KG1 (cell line): Measurements from ENCODE around the gene SLC22A14.
A peak's percentile ranks its signal among the peaks of the same experiment; 100 is the strongest.
"Not testable (repeated sequence)": the region's sequence is repeated elsewhere in the genome, so short reads cannot be mapped to it uniquely, and the experiment has no call there.

ENCODE experiments used
- DNase-seq: peaks from one replicate; lab custom pipeline; 2025; lab: John Stamatoyannopoulos, UW

SLC22A14 gene, protein sequence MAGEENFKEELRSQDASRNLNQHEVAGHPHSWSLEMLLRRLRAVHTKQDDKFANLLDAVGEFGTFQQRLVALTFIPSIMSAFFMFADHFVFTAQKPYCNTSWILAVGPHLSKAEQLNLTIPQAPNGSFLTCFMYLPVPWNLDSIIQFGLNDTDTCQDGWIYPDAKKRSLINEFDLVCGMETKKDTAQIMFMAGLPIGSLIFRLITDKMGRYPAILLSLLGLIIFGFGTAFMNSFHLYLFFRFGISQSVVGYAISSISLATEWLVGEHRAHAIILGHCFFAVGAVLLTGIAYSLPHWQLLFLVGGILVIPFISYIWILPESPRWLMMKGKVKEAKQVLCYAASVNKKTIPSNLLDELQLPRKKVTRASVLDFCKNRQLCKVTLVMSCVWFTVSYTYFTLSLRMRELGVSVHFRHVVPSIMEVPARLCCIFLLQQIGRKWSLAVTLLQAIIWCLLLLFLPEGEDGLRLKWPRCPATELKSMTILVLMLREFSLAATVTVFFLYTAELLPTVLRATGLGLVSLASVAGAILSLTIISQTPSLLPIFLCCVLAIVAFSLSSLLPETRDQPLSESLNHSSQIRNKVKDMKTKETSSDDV

DNA sequence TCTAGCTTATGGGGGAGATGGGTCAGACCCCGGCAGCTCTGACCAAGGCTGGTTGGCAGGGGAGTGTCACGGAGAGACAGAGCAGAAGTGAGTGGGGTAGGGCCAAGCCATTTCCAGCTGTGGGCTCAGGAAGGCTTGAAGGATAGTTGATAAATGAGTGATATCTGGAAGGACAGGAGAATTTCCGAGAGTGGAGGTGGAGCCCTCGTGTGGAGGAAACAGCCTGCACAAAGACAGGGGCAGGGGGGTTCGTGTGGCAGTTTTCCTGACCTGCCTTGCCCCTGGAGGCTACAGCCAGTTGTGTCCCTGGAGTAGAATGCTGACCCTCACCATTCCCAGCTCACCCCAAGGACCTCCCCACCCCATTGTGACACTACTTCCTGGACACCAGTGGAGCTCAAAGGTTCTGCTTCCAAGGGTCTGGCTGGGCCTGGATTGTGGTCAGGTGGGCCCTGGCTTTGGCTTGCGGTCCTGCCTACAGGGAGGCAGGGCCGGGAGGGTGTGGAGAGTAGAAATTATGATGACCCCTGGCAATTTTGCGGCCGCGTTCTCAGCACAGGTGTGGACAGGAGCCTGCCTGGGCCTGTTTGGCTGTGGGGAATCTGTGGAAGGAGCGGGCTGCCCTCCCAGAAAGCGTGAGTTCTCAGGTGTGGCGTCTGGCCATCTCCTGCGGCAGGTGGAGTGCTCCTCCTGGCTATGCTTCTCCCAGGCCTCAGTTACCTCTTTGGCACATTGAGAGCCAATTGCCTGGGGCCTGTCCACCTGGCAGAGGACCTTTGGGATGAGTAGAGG is at the start of gene SLC22A14:
TSS of gene SLC22A14 (plus strand) at position 400 of the 792 bp plus-strand sequence. CDS start 23,733 bp downstream, outside the sequence.
- no peak for DNase-seq

DNA sequence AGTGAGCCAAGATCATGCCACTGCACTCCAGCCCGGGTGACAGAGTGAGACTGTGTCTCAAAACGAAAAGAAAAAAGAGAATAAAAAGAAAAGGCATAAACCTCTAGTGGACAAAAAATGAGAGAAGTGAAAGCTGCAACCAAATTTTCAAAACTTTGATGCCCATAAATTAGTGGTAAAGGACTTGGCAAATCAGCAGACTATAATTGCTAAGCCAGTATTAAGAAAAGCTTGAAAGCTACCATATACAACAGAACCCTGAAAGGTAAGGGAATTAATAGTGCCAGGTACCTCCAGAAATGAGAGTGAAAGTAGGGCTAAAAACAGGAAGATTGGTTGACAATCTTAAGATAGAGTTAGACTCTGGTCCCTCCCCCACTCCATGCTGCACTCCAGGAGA is 49.4 kb upstream of the SLC22A14 start:
- DNase-seq = no peak

DNA sequence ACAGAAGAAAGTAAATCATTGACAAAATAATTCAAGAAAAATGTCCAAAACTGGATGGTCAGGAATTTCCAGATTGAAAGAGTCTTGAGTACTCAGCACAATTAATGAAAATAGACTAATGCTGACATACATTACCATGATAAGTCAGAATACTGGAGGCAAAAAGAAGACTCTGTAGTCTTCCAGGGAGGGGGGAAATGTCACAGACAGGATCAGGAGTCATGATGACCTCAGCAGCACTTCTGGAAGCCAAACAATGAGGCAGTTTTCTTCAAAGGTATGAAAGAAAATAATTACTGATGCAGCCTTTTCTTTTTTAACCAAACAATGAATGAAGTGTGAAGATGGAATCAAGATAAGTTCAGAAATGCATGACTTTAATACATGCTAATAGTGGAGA is 46.6 kb upstream of the SLC22A14 start:
- no peak for DNase-seq

DNA sequence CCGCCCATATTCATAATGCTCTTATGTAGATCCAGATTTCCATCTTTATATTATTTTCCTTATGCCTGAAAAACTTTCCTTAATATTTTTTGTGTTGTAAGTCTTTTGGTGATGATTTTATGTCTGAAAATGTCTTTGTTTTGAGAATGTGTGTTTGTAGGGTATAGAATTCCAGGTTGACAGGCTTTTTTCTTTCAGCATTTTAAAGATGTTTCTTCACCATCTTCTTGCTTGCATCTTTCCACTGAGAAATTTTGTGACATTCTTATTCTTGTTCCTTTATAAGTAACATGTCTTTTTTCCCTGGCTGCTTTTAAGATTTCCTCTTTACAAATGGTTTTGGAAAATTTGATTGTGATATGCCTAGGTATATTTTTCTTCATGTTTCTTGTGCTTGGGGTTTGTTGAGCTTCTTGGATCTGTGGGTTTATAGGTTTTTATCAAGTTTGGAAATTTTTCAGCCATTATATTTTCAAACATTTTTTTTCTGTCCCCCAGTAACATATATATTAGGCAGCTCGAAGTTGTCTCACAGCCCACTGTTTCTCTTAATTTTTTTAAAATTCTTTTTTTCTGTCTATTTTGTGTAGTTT is 43.6 kb upstream of the SLC22A14 start:
- no peak for DNase-seq

DNA sequence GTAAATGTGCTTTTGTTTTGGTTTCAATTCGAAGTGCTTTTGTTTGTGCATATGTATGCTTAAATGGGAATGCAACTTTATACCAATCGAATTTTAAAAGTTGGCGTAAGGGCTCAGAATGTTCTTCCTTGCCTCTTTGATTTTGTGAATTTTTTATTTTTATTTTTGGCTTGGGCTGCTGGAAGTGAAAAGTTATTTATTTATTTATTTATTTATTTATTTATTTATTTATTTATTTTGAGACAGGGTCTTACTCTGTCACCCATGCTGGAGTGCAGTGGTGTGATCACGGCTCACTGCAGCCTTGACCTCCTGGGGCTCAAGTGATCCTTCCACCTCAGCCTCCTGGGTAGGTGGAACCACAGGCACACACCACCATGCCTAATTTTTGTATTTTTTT is 39.3 kb upstream of the SLC22A14 start:
- not testable (repeated sequence) for DNase-seq

DNA sequence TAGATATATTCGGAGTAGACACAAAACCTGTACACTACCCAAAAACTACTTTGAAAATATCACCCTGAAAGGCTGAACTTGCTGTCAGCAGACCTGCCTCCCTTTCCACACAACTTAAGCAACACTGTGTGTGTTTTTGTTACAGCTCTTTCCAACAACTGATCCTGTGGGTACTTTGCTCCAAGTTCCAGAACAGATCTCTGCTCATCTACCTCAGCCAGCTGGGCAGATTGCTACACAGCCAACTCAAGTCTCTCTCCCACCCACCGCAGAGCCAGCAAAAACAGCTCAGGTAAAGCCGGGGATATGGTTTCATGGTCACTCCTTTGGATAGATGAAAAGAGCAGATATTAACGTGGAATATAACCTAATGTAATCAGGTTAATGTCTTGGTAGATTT is 36.2 kb upstream of the SLC22A14 start:
- DNase-seq = no peak

DNA sequence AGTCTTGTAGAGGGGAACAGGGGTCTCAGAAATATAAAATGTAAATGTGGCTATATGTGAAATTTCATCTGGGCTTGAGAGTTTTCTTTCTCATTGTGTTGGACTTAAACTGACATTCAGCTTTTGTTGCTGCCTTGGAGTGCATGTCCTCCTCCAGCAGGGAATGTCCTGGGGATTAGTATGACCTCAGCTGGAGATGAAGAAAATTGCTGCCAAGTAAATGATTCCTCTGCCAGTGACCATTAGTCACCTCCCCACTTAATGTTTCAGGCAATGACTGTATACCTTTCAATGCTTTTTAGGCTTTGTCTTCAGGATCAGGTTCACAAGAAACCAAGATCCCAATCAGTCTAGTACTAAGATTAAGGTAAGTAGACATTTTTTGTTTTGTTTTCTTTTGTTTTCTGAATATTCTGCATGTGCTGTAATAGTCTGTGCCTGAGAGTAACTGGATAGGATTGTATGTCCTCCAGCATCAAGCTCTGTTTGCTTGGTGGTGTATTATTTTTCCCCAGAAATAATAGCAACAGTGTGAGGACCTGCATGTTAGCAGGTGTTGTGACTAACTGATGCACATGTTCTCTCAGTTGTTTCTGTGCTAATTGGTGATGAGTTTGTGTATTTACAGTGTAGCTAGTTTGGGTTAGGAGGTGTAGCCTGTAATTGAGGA is 34.6 kb upstream of the SLC22A14 start:
- DNase-seq = no peak

DNA sequence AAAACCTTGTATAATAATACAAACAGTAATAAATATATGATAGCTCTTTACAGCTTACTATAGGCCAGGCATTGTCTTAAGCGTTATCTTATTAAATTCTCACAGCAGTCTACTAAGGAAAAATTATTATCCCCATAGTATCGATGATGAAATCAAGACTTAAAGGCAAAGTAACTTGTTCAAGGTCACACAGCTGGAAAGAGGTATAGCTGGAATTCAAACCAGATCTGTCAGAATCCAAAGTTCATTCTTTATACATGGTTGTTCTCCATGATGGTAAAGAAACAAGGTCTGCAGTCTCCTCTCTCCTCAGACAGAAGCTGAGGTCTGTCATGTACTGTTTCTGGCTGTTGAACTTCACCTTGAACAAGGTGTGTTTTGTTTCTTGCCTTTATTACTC is 31.9 kb upstream of the SLC22A14 start:
- no peak for DNase-seq

DNA sequence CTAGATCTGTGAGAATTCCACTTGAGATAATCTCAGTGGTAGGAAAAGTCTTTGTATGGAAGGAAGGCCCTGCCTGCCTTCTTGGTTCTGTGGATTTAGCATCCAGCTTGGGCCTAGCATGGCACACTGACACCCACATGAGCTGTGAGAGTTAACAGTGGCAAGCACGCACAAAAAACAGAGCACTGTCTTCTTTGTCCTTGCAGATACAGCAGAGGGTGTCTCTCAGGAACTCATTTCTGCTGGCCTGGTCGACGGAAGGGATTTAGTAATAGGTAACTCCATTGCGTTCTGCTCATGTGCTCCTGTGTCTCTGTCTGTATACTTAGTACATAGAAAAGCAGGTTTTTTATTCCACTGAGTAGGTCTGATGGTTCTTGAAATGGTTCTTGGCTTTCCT is 30.9 kb upstream of the SLC22A14 start:
- DNase-seq = no peak

DNA sequence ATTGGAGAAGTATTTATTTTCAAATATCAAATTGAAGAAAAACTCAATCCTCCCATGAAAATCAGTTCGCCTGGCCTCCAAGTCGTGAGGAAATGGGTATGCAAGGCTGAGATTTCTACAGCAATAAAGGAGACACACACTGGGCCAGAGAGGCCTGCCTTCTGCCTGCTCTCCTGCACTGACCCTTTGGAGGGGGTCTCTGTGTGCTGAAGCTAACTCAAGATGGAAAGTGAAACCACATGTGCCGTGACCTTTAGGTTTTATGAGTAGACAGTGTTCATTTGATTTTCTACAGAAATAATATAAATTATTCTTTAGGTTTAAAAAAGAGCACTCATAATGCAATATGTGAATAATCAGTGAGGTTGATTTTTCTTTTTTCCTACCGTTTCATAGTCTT is 28.4 kb upstream of the SLC22A14 start:
- no peak for DNase-seq

DNA sequence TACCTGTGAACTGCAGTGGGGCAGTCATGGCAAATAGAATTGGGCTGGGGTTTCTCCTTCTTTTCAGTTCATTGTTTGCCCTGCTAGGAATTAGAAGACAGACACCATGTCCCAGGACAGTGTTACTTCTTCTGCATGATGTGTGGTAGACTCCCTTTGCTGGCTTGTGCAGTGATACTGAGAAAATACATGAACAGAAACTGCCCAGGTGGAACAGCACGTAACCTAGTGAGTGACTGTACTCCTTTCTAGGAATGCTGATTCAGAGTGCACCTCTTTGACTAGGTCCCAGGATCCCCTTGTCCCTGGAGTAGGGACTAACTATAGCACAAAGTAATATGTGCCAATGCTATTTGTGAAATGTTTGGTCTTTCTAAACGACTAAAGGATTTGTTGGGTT is 27.2 kb upstream of the SLC22A14 start:
- DNase-seq = no peak

DNA sequence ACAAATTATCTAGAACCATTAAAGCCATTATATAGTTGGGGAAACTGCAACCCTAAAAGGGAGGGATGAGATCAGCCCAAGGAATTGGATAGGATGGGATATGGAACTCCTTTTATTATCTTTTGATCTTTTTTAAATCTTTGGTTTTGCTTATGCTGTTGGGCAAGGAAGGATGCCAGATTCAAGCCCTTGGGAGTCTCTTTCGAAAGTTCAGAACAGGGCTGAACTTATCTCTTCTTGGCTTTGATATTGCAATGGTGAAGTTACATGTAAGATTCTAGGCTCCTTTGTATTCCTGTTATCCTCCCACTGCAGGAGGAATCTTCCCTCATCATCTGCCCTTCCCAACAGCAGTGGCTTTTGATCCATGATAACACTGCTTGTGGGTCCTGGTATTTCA is 26.5 kb upstream of the SLC22A14 start:
- no peak for DNase-seq

DNA sequence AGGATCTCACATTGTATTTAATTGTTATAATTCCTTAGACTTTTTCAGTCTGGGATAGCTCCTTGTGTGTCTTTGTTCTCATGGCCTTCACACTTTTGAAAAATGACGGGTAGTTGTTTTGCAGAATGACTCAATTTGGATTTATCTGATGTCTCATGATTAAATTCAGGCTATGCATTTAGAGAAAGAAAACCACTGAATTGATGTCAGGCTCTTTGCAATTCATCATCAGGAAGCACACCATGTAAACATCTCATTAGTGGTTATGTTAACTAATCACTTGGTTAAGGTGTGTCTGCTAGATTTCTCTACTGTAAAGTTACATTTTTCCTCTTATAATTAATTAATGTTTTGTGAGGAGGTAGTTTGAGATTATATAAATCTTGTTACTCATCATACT is 24.5 kb upstream of the SLC22A14 start:
- no peak for DNase-seq

DNA sequence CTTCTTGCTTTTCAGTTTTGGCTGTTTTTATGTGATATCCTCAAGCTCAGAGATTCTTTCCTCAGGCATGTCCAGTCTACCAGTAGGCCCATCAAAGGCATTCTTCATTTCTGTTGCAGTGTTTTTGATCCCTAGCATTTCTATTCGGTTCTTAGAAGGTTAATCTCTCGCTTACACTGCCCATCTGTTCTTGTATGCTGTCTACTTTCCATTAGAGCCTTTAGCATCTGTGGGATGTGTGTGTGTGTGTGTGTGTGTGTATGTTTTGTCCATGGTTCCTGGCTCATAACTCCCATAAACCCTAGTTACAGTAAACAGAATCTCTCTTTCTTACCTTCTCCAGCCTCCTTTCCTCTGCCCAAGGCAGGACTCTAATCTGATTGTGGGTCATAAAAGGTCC is 21.6 kb upstream of the SLC22A14 start:
- DNase-seq = no peak

DNA sequence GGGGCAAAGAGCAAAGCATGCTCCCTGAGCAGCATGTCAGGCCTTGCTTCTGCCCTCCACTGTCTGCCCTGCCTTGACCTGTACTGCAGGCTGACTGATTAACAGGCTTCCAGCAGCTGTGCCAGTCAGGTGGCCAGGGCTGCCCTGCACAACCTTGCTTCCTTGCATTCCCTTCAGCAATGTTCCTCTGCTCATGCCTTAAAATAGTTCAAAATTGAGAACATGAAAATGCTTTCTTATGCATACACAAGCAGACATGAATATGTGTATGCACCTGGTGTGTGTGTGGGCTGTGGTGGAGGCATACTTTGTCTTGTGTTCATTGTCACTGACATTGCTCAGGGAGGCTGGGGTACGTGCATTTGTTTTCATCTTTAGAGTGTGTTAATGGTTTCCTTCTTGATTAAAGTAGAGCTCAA is 17.7 kb upstream of the SLC22A14 start:
- no peak for DNase-seq

DNA sequence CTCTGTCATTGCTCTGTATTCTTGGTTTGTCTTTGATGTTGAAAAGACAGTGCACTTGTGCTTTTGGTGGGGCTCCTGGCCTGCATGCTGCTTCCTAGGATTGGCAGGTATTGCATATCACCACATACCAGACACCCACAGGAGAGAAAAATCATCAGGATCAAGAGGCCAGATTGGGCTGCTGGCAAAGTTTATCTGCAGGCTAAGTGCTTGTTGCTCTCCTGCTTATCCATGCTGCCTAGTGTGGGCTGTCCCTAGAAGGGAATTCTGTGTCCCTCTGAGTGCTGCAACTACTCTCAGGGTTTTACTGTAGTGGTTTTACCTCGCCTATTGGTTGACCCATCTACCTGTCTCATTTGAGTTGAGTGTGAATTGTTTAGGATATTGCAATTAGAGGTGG is 17.3 kb upstream of the SLC22A14 start:
- no peak for DNase-seq

DNA sequence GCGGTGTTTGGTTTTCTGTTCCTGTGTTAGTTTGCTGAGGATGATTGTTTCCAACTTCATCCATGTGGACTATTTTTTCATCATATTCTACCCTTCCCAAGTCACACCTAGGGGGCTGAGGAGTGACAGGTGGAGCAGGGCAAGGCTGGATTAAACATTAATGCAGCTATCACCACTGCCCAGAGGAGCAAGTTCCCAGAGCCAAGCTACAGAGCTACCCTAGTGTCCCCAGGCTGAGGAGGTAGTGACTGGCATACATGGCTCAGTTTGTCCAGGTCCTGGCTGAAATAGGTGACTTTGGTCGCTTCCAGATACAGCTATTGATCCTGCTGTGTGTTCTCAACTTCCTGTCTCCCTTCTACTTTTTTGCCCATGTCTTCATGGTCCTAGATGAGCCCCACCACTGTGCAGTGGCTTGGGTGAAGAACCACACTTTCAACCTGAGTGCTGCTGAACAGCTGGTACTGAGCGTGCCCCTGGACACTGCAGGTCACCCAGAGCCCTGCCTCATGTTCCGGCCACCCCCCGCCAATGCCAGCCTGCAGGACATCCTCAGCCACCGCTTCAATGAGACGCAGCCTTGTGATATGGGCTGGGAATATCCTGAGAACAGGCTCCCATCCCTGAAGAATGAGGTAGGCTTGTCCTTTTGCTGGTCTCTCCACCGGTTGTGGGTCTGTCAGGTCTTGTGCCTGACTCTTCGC is 16.3 kb upstream of the SLC22A14 start, which contains the start of gene SLC22A13:
TSS of gene SLC22A13 (plus strand) at position 209 of the 704 bp plus-strand sequence. CDS start at position 258, 49 bp downstream.
- DNase-seq = no peak

DNA sequence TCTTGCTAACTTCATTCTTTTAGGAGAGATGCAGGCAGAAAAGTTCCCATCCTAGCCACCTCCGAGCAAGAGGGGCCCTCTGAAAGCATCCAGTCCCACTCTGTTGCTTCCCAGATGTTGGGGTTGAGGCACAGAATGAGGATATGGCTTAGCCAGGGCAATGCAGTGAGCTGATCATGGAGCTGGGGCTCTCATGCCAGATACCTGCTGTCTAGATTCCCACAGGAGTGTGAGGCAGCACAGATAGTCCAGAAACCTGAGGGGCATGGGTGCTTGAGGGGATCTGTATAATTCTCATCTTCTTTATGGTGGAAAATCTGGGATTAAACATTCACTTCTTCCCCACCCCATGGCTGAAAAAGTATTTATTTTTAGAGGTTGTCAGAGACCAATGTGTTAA is 15.3 kb upstream of the SLC22A14 start:
- no peak for DNase-seq

DNA sequence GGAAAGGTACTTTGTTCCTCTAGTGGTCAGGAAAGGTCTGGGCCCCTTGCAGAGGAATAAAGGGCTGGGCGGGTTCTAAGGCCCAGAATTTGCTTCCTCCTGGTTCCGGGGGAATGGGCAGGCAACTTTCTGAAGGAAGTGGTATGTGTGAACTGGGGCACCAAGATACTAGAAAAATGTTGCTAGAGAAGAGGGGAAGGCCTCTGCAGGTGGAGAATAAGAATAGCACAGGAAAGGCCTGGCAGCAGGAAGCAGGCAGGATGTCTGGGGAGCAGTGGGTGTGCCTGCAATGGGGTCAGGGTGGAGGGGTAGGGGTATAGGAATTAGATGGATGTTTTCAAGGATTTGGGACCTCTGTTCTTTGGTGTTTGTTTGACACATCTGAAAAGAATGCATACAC is 14.4 kb upstream of the SLC22A14 start:
- peak; percentile 27 for DNase-seq

DNA sequence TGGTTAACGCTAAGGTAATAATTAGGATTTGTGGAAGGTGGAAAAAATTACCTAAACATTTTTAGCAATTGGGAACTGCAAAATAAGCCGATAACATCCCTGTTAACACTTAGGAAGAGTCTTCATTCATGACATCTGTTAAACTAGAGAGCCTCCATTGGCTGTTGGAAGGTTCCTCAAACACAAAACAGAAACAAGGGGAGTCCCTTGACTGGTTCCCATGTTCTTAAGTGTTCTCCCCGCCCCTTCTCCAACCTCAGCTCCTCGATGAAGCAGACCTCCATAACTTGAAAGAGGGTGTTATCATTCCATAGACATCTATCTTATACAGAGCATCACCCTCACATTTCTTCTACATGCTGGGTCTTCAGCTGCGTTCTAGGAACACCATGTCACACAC is 14.0 kb upstream of the SLC22A14 start:
- no peak for DNase-seq

DNA sequence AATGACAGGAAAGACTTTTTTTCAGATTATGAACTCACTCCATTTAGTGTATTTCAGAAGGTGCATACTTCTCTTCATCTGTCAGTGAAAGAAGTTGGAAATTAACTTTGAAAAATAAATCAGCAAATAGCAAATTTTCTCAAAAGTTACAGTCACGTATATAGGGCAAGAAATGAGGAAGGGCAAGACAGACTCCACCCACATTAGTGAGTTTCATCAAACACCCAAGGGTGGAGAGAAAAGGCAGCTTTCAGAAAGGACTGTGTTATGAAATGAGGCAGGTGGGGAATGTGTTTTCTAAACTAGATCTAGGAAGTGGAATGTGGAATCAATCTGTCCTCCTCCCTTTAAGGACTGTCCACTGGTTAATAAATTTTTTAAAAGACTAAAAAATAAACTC is 13.6 kb upstream of the SLC22A14 start:
- no peak for DNase-seq
